ENCODE data around the gene SLC22A9.
"Not testable (repeated sequence)": the region's sequence is repeated elsewhere in the genome, so short reads cannot be mapped to it uniquely, and the experiment has no call there.

Gene SLC22A9

GRCh38 chr11:63417174-63417852, 47.7 kb downstream of the SLC22A9 start:
- H3K36me3 Mint-ChIP-seq (ENCODE audit: low read depth): no peaks in the 10 kb centered on the region
- no peak overlapping the region for H3K4me3 Mint-ChIP-seq
- H3K27me3 Mint-ChIP-seq: no peaks in the 10 kb centered on the region
- H3K9me3 Mint-ChIP-seq: peaks cover 5% of the 10 kb centered on the region
- H3K4me1 Mint-ChIP-seq (ENCODE audit: low read depth): peaks cover 12% of the 10 kb centered on the region
- H3K27ac Mint-ChIP-seq: no peak overlapping the region

GRCh38 chr11:63427971-63428508, 58.5 kb downstream of the SLC22A9 start:
- no peak overlapping the region for H3K27ac Mint-ChIP-seq
- no peaks in the 10 kb centered on the region for H3K9me3 Mint-ChIP-seq
- peaks cover 17% of the 10 kb centered on the region for H3K27me3 Mint-ChIP-seq
- H3K4me3 Mint-ChIP-seq: no peak overlapping the region
- no peaks in the 10 kb centered on the region for H3K4me1 Mint-ChIP-seq (ENCODE audit: low read depth)
- H3K36me3 Mint-ChIP-seq (ENCODE audit: low read depth): no peaks in the 10 kb centered on the region

DNA sequence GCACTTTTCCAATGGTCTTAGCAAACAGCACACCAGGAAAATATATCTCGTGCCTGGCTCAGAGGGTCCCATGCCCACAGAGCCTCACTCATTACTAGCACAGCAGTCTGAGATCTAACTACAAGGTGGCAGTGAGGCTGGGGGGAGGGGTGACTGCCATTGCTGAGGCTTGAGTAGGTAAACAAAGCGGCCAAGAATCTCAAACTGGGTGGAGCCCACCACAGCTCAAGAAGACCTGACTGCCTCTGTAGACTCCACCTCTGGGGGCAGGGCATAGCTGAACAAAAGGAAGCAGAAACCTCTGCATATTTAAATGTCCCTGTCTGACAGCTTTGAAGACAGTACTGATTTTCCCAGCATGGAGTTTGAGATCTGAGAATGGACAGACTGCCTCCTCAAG, 61.1 kb downstream of the SLC22A9 start:
- H3K4me3 Mint-ChIP-seq; H3K36me3 Mint-ChIP-seq (ENCODE audit: low read depth); H3K9me3 Mint-ChIP-seq; H3K4me1 Mint-ChIP-seq (ENCODE audit: low read depth); H3K27ac Mint-ChIP-seq: not testable (repeated sequence)
- H3K27me3 Mint-ChIP-seq: peaks cover 35% of the 10 kb centered on the region

DNA sequence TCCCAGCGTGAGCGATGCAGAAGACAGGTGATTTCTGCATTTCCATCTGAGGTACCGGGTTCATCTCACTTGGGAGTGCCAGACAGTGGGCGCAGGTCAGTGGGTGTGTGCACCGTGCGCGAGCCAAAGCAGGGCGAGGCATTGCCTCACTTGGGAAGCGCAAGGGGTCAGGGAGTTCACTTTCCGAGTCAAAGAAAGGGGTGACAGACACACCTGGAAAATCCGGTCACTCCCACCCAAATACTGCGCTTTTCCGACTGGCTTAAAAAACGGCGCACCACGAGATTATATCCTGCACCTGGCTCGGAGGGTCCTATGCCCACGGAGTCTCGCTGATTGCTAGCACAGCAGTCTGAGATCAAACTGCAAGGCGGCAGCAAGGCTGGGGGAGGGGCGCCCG, 65.8 kb downstream of the SLC22A9 start:
- not testable (repeated sequence) for H3K36me3 Mint-ChIP-seq (ENCODE audit: low read depth)

DNA sequence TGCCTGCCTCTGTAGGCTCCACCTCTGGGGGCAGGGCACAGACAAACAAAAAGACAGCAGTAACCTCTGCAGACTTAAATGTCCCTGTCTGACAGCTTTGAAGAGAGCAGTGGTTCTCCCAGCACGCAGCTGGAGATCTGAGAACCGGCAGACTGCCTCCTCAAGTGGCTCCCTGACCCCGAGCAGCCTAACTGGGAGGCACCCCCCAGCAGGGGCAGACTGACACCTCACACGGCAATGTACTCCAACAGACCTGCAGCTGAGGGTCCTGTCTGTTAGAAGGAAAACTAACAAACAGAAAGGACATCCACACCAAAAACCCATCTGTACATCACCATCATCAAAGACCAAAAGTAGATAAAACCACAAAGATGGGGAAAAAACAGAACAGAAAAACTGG, 66.2 kb downstream of the SLC22A9 start:
- peaks cover 30% of the 10 kb centered on the region for H3K27me3 Mint-ChIP-seq
- not testable (repeated sequence) for H3K4me1 Mint-ChIP-seq (ENCODE audit: low read depth); H3K9me3 Mint-ChIP-seq; H3K36me3 Mint-ChIP-seq (ENCODE audit: low read depth); H3K27ac Mint-ChIP-seq; H3K4me3 Mint-ChIP-seq

More for the DNA sequence above, 65.8 kb downstream of the SLC22A9 start:
- not testable (repeated sequence) for H3K9me3 Mint-ChIP-seq; H3K4me1 Mint-ChIP-seq (ENCODE audit: low read depth); H3K27ac Mint-ChIP-seq; H3K4me3 Mint-ChIP-seq
- H3K27me3 Mint-ChIP-seq: peaks cover 30% of the 10 kb centered on the region

DNA sequence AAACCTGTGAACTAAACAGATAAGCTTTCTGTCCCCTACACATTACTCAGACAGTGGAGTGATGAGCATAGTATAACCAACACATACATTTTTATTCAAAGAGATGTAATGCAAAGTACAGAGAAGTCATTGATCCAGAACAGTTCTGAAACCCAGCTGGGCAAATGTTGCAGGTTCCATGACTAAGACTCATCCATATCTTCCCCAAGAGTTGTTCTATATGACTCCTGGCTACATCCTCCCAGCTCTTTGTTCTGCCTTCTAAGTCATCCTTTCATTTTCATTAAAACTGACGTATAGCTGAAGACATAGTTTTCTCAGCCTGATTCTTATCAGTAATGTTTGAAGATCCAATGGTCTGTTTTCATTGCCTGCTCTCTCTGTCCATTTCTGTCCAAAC, 74.1 kb downstream of the SLC22A9 start:
- Mint-ChIP-seq H3K27me3 (no peaks in the 10 kb centered on the region), H3K27ac (no peak overlapping the region), H3K36me3 (ENCODE audit: low read depth) (no peaks in the 10 kb centered on the region), H3K4me3 (no peak overlapping the region), H3K9me3 (no peaks in the 10 kb centered on the region), H3K4me1 (ENCODE audit: low read depth) (peaks cover 16% of the 10 kb centered on the region)

GRCh38 chr11:63444160-63444559, 74.6 kb downstream of the SLC22A9 start:
- H3K9me3 Mint-ChIP-seq: no peaks in the 10 kb centered on the region
- H3K27ac Mint-ChIP-seq: no peak overlapping the region
- no peak overlapping the region for H3K4me3 Mint-ChIP-seq
- H3K27me3 Mint-ChIP-seq: no peaks in the 10 kb centered on the region
- peaks cover 16% of the 10 kb centered on the region for H3K4me1 Mint-ChIP-seq (ENCODE audit: low read depth)
- H3K36me3 Mint-ChIP-seq (ENCODE audit: low read depth): no peaks in the 10 kb centered on the region

GRCh38 chr11:63445118-63445517, 75.5 kb downstream of the SLC22A9 start:
- Mint-ChIP-seq H3K4me1 (ENCODE audit: low read depth) (peaks cover 16% of the 10 kb centered on the region), H3K27ac (no peak overlapping the region), H3K36me3 (ENCODE audit: low read depth) (no peaks in the 10 kb centered on the region), H3K9me3 (no peaks in the 10 kb centered on the region), H3K4me3 (no peak overlapping the region), H3K27me3 (no peaks in the 10 kb centered on the region)

GRCh38 chr11:63445720-63446119, 76.1 kb downstream of the SLC22A9 start:
- Mint-ChIP-seq H3K27ac (no peak overlapping the region), H3K4me3 (no peak overlapping the region), H3K36me3 (ENCODE audit: low read depth) (no peaks in the 10 kb centered on the region), H3K9me3 (no peaks in the 10 kb centered on the region), H3K4me1 (ENCODE audit: low read depth) (peaks cover 16% of the 10 kb centered on the region), H3K27me3 (no peaks in the 10 kb centered on the region)

DNA sequence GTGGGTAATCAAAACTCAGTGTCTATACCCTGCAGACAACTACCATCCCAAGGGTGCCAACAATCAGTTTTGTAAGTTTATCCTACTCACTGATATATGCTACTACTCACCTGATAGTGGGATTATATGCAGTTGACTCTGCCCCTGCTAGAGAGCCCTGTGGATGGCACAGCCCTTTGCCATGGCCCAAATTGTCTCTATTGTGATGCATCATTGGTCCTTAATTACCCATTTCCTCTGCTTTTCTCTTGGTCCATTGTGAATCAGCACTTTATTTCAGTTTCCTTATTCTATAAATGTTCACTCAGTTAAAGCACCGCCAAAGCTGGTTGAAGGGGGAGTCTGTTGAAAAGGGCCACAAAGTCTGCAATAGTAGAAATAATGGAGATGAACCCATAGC, 79.1 kb downstream of the SLC22A9 start:
- Mint-ChIP-seq H3K4me3 (no peak overlapping the region), H3K36me3 (ENCODE audit: low read depth) (no peaks in the 10 kb centered on the region), H3K9me3 (no peaks in the 10 kb centered on the region), H3K27ac (no peak overlapping the region), H3K4me1 (ENCODE audit: low read depth) (peaks cover 14% of the 10 kb centered on the region), H3K27me3 (no peaks in the 10 kb centered on the region)

DNA sequence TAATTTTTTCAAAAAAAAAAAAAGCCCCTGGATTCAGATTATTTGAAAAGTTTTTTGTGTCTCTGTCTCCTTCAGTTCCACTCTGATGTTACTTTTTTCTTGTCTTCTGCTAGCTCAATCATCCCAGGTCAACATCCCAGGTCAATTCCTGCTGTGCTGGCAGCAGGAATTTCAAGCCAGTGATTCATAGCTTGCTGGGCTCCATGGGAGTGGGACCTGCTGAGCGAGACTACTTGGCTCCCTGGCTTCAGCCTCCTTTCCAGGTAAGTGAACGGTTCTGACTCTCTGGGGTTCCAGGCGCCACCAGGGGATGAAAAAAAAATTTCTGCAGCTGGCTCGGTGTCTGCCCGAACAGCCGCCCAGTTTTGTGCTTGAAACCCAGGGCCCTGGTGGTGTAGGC, 90.0 kb downstream of the SLC22A9 start:
- no peaks in the 10 kb centered on the region for H3K4me1 Mint-ChIP-seq (ENCODE audit: low read depth)
- H3K36me3 Mint-ChIP-seq (ENCODE audit: low read depth): no peaks in the 10 kb centered on the region
- H3K27ac Mint-ChIP-seq: no peak overlapping the region
- no peak overlapping the region for H3K4me3 Mint-ChIP-seq
- H3K27me3 Mint-ChIP-seq: peaks cover 16% of the 10 kb centered on the region
- H3K9me3 Mint-ChIP-seq: no peaks in the 10 kb centered on the region
